ENCODE results near the gene PSMD11.

PSMD11 gene

DNA sequence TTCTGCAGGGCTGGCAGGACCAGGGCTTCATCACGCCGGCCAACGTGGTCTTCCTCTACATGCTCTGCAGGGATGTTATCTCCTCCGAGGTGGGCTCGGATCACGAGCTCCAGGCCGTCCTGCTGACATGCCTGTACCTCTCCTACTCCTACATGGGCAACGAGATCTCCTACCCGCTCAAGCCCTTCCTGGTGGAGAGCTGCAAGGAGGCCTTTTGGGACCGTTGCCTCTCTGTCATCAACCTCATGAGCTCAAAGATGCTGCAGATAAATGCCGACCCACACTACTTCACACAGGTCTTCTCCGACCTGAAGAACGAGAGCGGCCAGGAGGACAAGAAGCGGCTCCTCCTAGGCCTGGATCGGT, 43.9 kb downstream of the PSMD11 start:
- peaks cover 15% of the 10 kb centered on the region for H3K36me3 ChIP-seq (replicated peaks)
- no peaks in the 10 kb centered on the region for H3K9me3 ChIP-seq
- H3K4me1 ChIP-seq, result peaks cover 8% of the 10 kb centered on the region
- H3K4me3 ChIP-seq, result peak overlapping the region; percentile 47
- no peaks in the 10 kb centered on the region for H3K27me3 ChIP-seq (ENCODE audit: low read depth)
- DNase-seq (ENCODE audit: low spot score in 2 of 2), result no peak
- in situ Hi-C loops (cut with MboI; ENCODE audit: low sequenced_read_pairs), result loop anchor here (10.0 kb wide), 1 partner anchor 267 kb away; no protein-coding TSS in a partner anchor

GRCh38 chr17:32488604-32489180, 44.4 kb downstream of the PSMD11 start:
- no peaks in the 10 kb centered on the region for H3K9me3 ChIP-seq
- H3K36me3 ChIP-seq (replicated peaks), result peaks cover 15% of the 10 kb centered on the region
- no peak overlapping the region for H3K4me3 ChIP-seq
- DNase-seq (ENCODE audit: low spot score in 2 of 2), result no peak
- H3K27me3 ChIP-seq (ENCODE audit: low read depth), result no peaks in the 10 kb centered on the region
- in situ Hi-C loops (cut with MboI; ENCODE audit: low sequenced_read_pairs), result loop anchor here (10.0 kb wide), 1 partner anchor 266 kb away; no protein-coding TSS in a partner anchor
- H3K4me1 ChIP-seq, result peaks cover 8% of the 10 kb centered on the region

GRCh38 chr17:32489320-32490100, 45.2 kb downstream of the PSMD11 start:
- in situ Hi-C loops (cut with MboI; ENCODE audit: low sequenced_read_pairs), result loop anchor here (10.0 kb wide), 1 partner anchor 265 kb away; no protein-coding TSS in a partner anchor
- Histone ChIP-seq H3K4me1 (peaks cover 8% of the 10 kb centered on the region), H3K27me3 (ENCODE audit: low read depth) (no peaks in the 10 kb centered on the region), H3K9me3 (no peaks in the 10 kb centered on the region), H3K4me3 (no peak overlapping the region), H3K36me3 (replicated peaks) (peaks cover 15% of the 10 kb centered on the region)
- DNase-seq (ENCODE audit: low spot score in 2 of 2), result no peak

DNA sequence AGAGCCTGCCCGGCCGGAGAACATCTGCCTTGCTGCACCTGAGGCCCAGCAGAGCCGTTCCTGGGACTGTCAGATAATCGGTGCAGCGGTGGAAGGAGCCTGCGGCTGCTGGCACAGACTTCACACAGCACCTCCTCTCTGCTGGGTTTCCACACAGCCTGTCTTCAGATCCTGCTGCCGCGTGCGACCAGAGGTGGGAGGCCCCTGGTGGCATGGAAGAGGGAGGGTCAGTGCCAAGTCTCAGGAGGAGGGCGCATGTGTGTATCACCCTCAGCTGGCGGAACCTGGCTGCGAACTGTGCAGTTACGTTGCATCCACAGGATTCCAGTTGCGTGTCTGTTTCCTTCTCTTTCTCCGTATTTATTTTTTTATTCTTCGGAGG, 45.8 kb downstream of the PSMD11 start:
- H3K27me3 ChIP-seq (ENCODE audit: low read depth), result no peaks in the 10 kb centered on the region
- no peak for DNase-seq (ENCODE audit: low spot score in 2 of 2)
- in situ Hi-C loops (cut with MboI; ENCODE audit: low sequenced_read_pairs), result no loop called here
- H3K9me3 ChIP-seq, result no peaks in the 10 kb centered on the region
- peaks cover 15% of the 10 kb centered on the region for H3K36me3 ChIP-seq (replicated peaks)
- no peak overlapping the region for H3K4me3 ChIP-seq
- peaks cover 8% of the 10 kb centered on the region for H3K4me1 ChIP-seq

DNA sequence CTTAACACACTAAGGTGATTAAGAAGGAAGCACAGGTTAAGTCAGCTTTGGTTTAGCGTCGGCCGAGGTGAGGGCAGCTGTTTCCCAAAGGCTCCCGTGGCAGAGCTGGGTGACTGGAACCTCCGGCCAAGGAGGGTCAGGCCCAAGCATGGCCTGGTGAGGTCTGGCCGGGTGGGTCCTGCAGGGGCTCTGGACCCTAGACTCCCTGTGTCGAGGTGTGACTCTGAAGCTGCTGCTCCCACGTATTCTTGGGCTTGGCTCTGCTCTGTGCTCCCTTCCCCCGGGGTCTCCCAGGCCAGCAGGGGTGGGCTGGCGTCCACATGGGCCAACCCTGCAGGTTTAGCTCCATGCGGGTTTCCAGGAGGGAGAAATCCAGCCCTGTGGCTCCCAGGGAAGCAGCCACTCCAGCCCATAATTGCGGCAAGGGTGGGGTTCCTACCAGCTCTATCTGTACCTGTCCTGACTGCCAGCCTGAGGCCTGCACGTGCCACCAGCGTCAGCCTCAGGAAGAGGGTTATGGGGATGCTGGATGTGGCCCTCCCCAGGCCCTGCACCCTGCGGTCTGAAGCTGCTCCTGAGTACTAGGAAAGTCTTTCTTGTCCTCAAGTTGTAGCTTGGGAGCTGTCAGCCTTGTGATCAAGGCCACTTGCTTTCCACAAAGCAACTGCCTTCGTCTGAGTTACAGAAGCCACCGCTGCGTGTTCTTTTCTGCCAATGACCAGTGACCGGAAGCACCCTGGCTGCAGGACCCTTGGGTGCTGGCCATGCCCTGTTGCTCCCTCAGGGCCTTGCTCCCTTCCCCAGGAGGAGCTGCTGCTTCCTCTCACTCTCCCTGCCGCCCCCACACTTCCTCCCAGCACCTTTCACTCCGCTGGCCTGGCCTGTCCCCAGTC, 47.3 kb downstream of the PSMD11 start:
- Histone ChIP-seq H3K4me3 (no peak overlapping the region), H3K36me3 (replicated peaks) (peaks cover 15% of the 10 kb centered on the region), H3K27me3 (ENCODE audit: low read depth) (no peaks in the 10 kb centered on the region), H3K4me1 (peaks cover 2% of the 10 kb centered on the region; the same call in 1 of the 2 replicates), H3K9me3 (no peaks in the 10 kb centered on the region)
- in situ Hi-C loops (cut with MboI; ENCODE audit: low sequenced_read_pairs), result no loop called here
- DNase-seq (ENCODE audit: low spot score in 2 of 2), result no peak

GRCh38 chr17:32492264-32492589, 47.9 kb downstream of the PSMD11 start:
- in situ Hi-C loops (cut with MboI; ENCODE audit: low sequenced_read_pairs), result no loop called here
- no peaks in the 10 kb centered on the region for H3K27me3 ChIP-seq (ENCODE audit: low read depth)
- no peaks in the 10 kb centered on the region for H3K9me3 ChIP-seq
- H3K4me3 ChIP-seq, result no peak overlapping the region
- peaks cover 2% of the 10 kb centered on the region; the same call in 1 of the 2 replicates for H3K4me1 ChIP-seq
- peaks cover 15% of the 10 kb centered on the region for H3K36me3 ChIP-seq (replicated peaks)
- no peak for DNase-seq (ENCODE audit: low spot score in 2 of 2)

- DNase-seq (ENCODE audit: low spot score in 2 of 2), result no peak
- in situ Hi-C loops (cut with MboI; ENCODE audit: low sequenced_read_pairs), result no loop called here
- Histone ChIP-seq H3K9me3 (no peaks in the 10 kb centered on the region), H3K27me3 (ENCODE audit: low read depth) (no peaks in the 10 kb centered on the region), H3K36me3 (replicated peaks) (peaks cover 15% of the 10 kb centered on the region), H3K4me1 (peaks cover 1% of the 10 kb centered on the region; the same call in 1 of the 2 replicates), H3K4me3 (no peak overlapping the region)
Observed at GRCh38 chr17:32492648-32493289, 48.5 kb downstream of the PSMD11 start.

- Histone ChIP-seq H3K36me3 (replicated peaks) (peaks cover 9% of the 10 kb centered on the region), H3K27me3 (ENCODE audit: low read depth) (no peaks in the 10 kb centered on the region), H3K4me1 (no peaks in the 10 kb centered on the region; the same call in 1 of the 2 replicates), H3K4me3 (no peak overlapping the region), H3K9me3 (no peaks in the 10 kb centered on the region)
- in situ Hi-C loops (cut with MboI; ENCODE audit: low sequenced_read_pairs), result no loop called here
- DNase-seq (ENCODE audit: low spot score in 2 of 2), result no peak
Observed at GRCh38 chr17:32493571-32493970, 49.3 kb downstream of the PSMD11 start.

DNA sequence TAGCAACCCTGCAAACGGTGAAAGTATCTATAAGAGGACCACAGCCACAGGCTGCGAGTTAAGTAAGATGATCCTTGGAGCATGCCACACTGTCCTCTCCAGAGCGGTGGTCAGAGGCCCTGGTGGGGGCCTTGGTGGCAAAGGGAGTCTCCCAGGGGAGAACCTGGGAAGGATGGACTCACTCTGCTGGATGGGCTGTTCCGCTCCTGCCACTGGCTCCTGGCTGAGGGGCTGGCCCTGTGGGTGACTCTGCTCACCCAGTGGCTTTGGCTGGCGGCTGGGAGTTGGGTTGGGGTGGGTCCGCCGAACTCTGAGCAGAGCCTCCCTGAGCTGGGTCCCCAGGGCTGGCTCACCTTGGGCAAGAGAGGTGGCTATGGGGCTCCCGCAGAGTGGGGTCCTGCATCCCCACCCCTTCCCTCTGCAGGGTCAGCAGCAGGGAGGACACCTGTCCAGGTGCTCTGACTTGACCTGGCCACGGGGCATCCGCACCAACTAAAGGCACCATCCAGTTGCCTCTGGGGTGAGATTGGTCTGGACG, 49.7 kb downstream of the PSMD11 start:
- in situ Hi-C loops (cut with MboI; ENCODE audit: low sequenced_read_pairs), result no loop called here
- peaks cover 4% of the 10 kb centered on the region for H3K36me3 ChIP-seq (replicated peaks)
- DNase-seq (ENCODE audit: low spot score in 2 of 2), result no peak
- no peaks in the 10 kb centered on the region; the same call in 1 of the 2 replicates for H3K4me1 ChIP-seq
- H3K9me3 ChIP-seq, result no peaks in the 10 kb centered on the region
- no peak overlapping the region for H3K4me3 ChIP-seq
- no peaks in the 10 kb centered on the region for H3K27me3 ChIP-seq (ENCODE audit: low read depth)

DNA sequence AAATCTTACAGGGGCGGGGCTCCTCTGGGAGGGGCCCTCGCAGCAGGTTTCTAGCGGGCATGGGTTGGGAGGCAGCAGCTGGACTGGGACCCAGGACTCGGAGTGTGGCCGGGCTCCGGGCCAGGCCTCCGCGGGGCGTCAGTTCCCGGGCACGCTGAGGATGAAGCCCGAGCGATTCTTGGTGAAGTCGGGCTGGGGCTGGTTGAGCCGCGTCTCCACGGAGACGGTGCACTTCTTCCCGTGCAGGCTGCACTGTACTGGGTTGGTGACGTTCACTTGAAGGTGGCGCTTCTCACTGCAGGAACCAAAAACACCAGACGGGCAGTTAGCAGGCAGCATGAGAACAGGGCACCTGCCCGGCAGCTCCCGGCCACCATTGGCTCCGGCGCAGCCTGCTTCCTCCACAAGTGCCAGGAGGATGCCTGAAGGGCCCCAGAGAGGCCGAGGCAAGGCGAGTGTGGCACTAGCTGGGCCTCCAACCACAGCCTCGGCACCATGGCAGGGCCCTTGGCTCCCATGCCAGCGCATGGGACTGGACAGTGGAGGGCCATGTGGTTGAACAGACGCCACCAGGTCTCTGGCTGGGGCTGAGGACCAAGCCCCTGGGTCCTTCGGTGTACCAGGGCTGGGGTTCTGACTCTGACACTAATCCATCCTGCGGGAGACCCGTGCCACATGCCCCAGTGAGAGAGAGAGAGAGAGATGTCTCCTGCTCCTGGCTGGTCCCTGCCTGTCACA, 50.5 kb downstream of the PSMD11 start:
- Histone ChIP-seq H3K27me3 (ENCODE audit: low read depth) (no peaks in the 10 kb centered on the region), H3K36me3 (replicated peaks) (no peaks in the 10 kb centered on the region), H3K4me3 (no peak overlapping the region), H3K9me3 (no peaks in the 10 kb centered on the region), H3K4me1 (no peaks in the 10 kb centered on the region; the same call in 1 of the 2 replicates)
- no peak for DNase-seq (ENCODE audit: low spot score in 2 of 2)
- in situ Hi-C loops (cut with MboI; ENCODE audit: low sequenced_read_pairs), result no loop called here

GRCh38 chr17:32495359-32496231, 51.3 kb downstream of the PSMD11 start:
- no peaks in the 10 kb centered on the region for H3K9me3 ChIP-seq
- in situ Hi-C loops (cut with MboI; ENCODE audit: low sequenced_read_pairs), result no loop called here
- DNase-seq (ENCODE audit: low spot score in 2 of 2), result no peak

GRCh38 chr17:32496395-32497073, 52.2 kb downstream of the PSMD11 start:
- no peaks in the 10 kb centered on the region for H3K9me3 ChIP-seq
- no peak for DNase-seq (ENCODE audit: low spot score in 2 of 2)
- H3K36me3 ChIP-seq (replicated peaks), result no peaks in the 10 kb centered on the region
- no peak overlapping the region for H3K4me3 ChIP-seq
- in situ Hi-C loops (cut with MboI; ENCODE audit: low sequenced_read_pairs), result no loop called here
- no peaks in the 10 kb centered on the region for H3K27me3 ChIP-seq (ENCODE audit: low read depth)
- no peaks in the 10 kb centered on the region for H3K4me1 ChIP-seq

More at GRCh38 chr17:32495359-32496231, 51.3 kb downstream of the PSMD11 start:
- H3K4me1 ChIP-seq, result no peaks in the 10 kb centered on the region
- H3K36me3 ChIP-seq (replicated peaks), result no peaks in the 10 kb centered on the region
- H3K27me3 ChIP-seq (ENCODE audit: low read depth), result no peaks in the 10 kb centered on the region
- no peak overlapping the region for H3K4me3 ChIP-seq

Measured in HAP-1 (cell line).